IPS-18a (cell line): ENCODE measurements around the gene MYRIP.
"Not testable (repeated sequence)": the region's sequence is repeated elsewhere in the genome, so short reads cannot be mapped to it uniquely, and the experiment has no call there.

Source experiments
- H3K27ac ChIP-seq: one replicate; pipeline ENCODE4 v1.5.1; 2013; ENCODE audit warnings: low read length
- H3K27me3 ChIP-seq: one replicate; pipeline ENCODE4 v1.6.1; 2013; ENCODE audit warnings: mild to moderate bottlenecking, low read length; ENCODE audit not compliant: control insufficient read depth, insufficient read depth
- H3K36me3 ChIP-seq: one replicate; pipeline ENCODE4 v1.6.1; 2013; ENCODE audit warnings: low read depth, low read length; ENCODE audit not compliant: control insufficient read depth
- H3K4me1 ChIP-seq: one replicate; pipeline ENCODE4 v1.6.1; 2013; ENCODE audit warnings: low read depth, low read length; ENCODE audit not compliant: control insufficient read depth
- H3K4me3 ChIP-seq: one replicate; pipeline ENCODE4 v1.5.1; 2013; ENCODE audit warnings: low read length
- H3K9ac ChIP-seq: one replicate; pipeline ENCODE4 v1.6.1; 2013; ENCODE audit warnings: mild to moderate bottlenecking, low read length, moderate library complexity
- H3K9me3 ChIP-seq: one replicate; pipeline ENCODE4 v1.6.1; 2013; ENCODE audit warnings: low read depth, low read length; ENCODE audit not compliant: control insufficient read depth

The MYRIP gene

GRCh38 chr3:40012381-40012780, 203.0 kb downstream of the MYRIP start:
- no peaks in the 10 kb centered on the region for H3K9me3 ChIP-seq
- H3K27me3 ChIP-seq = no peaks in the 10 kb centered on the region

GRCh38 chr3:40016391-40016790, 207.0 kb downstream of the MYRIP start:
- Histone ChIP-seq H3K27ac (no peak overlapping the region), H3K9me3 (no peaks in the 10 kb centered on the region), H3K27me3 (no peaks in the 10 kb centered on the region), H3K36me3 (no peaks in the 10 kb centered on the region), H3K9ac (no peak overlapping the region), H3K4me1 (no peaks in the 10 kb centered on the region), H3K4me3 (no peak overlapping the region)

More at GRCh38 chr3:40012381-40012780, 203.0 kb downstream of the MYRIP start:
- Histone ChIP-seq H3K27ac (no peak overlapping the region), H3K36me3 (no peaks in the 10 kb centered on the region), H3K9ac (no peak overlapping the region), H3K4me3 (no peak overlapping the region), H3K4me1 (no peaks in the 10 kb centered on the region)

GRCh38 chr3:40018369-40018768, 209.0 kb downstream of the MYRIP start:
- H3K9me3 ChIP-seq = no peaks in the 10 kb centered on the region
- H3K27ac ChIP-seq = no peak overlapping the region
- H3K9ac ChIP-seq = no peak overlapping the region
- no peaks in the 10 kb centered on the region for H3K36me3 ChIP-seq
- no peak overlapping the region for H3K4me3 ChIP-seq
- peaks cover 4% of the 10 kb centered on the region for H3K4me1 ChIP-seq
- no peaks in the 10 kb centered on the region for H3K27me3 ChIP-seq

- H3K4me1 ChIP-seq = peaks cover 4% of the 10 kb centered on the region
- no peak overlapping the region for H3K9ac ChIP-seq
- H3K4me3 ChIP-seq = no peak overlapping the region
- H3K9me3 ChIP-seq = no peaks in the 10 kb centered on the region
- H3K27me3 ChIP-seq = no peaks in the 10 kb centered on the region
- H3K27ac ChIP-seq = no peak overlapping the region
- H3K36me3 ChIP-seq = no peaks in the 10 kb centered on the region
Observed at GRCh38 chr3:40019376-40019775, 210.0 kb downstream of the MYRIP start.

GRCh38 chr3:40020689-40021088, 211.3 kb downstream of the MYRIP start:
- Histone ChIP-seq H3K36me3 (no peaks in the 10 kb centered on the region), H3K4me3 (no peak overlapping the region), H3K9me3 (peaks cover 8% of the 10 kb centered on the region), H3K27me3 (no peaks in the 10 kb centered on the region), H3K27ac (no peak overlapping the region), H3K4me1 (peaks cover 4% of the 10 kb centered on the region), H3K9ac (no peak overlapping the region)

- H3K36me3 ChIP-seq = no peaks in the 10 kb centered on the region
- no peak overlapping the region for H3K9ac ChIP-seq
- H3K27me3 ChIP-seq = no peaks in the 10 kb centered on the region
- no peak overlapping the region for H3K4me3 ChIP-seq
- H3K27ac ChIP-seq = no peak overlapping the region
- peaks cover 8% of the 10 kb centered on the region for H3K9me3 ChIP-seq
- H3K4me1 ChIP-seq = peaks cover 4% of the 10 kb centered on the region
Observed at GRCh38 chr3:40021338-40021737, 211.9 kb downstream of the MYRIP start.

- Histone ChIP-seq H3K9ac (no peak overlapping the region), H3K27ac (no peak overlapping the region), H3K4me3 (no peak overlapping the region), H3K9me3 (peaks cover 8% of the 10 kb centered on the region), H3K27me3 (no peaks in the 10 kb centered on the region), H3K36me3 (no peaks in the 10 kb centered on the region), H3K4me1 (peaks cover 4% of the 10 kb centered on the region)
Observed at GRCh38 chr3:40022297-40022827, 213.0 kb downstream of the MYRIP start.

GRCh38 chr3:40024526-40024925, 215.1 kb downstream of the MYRIP start:
- H3K4me3 ChIP-seq = no peak overlapping the region
- H3K9ac ChIP-seq = no peak overlapping the region
- H3K9me3 ChIP-seq = peaks cover 8% of the 10 kb centered on the region
- H3K4me1 ChIP-seq = peaks cover 4% of the 10 kb centered on the region
- H3K27me3 ChIP-seq = no peaks in the 10 kb centered on the region
- H3K27ac ChIP-seq = no peak overlapping the region
- H3K36me3 ChIP-seq = no peaks in the 10 kb centered on the region

- H3K4me1 ChIP-seq, H3K9me3 ChIP-seq, H3K27me3 ChIP-seq, H3K4me3 ChIP-seq, H3K36me3 ChIP-seq, H3K9ac ChIP-seq, H3K27ac ChIP-seq: not testable (repeated sequence)
Observed at GRCh38 chr3:40025892-40026291, 216.5 kb downstream of the MYRIP start.

- Histone ChIP-seq H3K4me1 (peaks cover 4% of the 10 kb centered on the region), H3K9ac (no peak overlapping the region), H3K27me3 (no peaks in the 10 kb centered on the region), H3K4me3 (no peak overlapping the region), H3K9me3 (no peaks in the 10 kb centered on the region), H3K36me3 (no peaks in the 10 kb centered on the region), H3K27ac (no peak overlapping the region)
Observed at GRCh38 chr3:40035177-40035576, 225.8 kb downstream of the MYRIP start.

- Histone ChIP-seq H3K36me3 (no peaks in the 10 kb centered on the region), H3K27me3 (no peaks in the 10 kb centered on the region), H3K4me1 (peaks cover 4% of the 10 kb centered on the region), H3K9me3 (no peaks in the 10 kb centered on the region), H3K27ac (no peak overlapping the region), H3K4me3 (no peak overlapping the region), H3K9ac (no peak overlapping the region)
Observed at GRCh38 chr3:40037582-40037981, 228.2 kb downstream of the MYRIP start.

- no peaks in the 10 kb centered on the region for H3K27me3 ChIP-seq
- H3K36me3 ChIP-seq = no peaks in the 10 kb centered on the region
- no peak overlapping the region for H3K4me3 ChIP-seq
- no peak overlapping the region for H3K9ac ChIP-seq
- peaks cover 9% of the 10 kb centered on the region for H3K4me1 ChIP-seq
- H3K27ac ChIP-seq = no peak overlapping the region
- H3K9me3 ChIP-seq = no peaks in the 10 kb centered on the region
Observed at GRCh38 chr3:40042752-40043443, 233.5 kb downstream of the MYRIP start.
